HG03520 (cell line): ENCODE data around the gene GOLGA8S.
"Not testable (repeated sequence)": the region's sequence is repeated elsewhere in the genome, so short reads cannot be mapped to it uniquely, and the experiment has no call there.

Experiments used
- ATAC-seq: cut with Tn5 transposase; IDR thresholded peaks from one replicate; pipeline ENCODE4 v1.9.1; 2021; ENCODE audit warnings: mild to moderate bottlenecking, moderate library complexity; ENCODE audit not compliant: unreplicated experiment

The GOLGA8S gene, protein sequence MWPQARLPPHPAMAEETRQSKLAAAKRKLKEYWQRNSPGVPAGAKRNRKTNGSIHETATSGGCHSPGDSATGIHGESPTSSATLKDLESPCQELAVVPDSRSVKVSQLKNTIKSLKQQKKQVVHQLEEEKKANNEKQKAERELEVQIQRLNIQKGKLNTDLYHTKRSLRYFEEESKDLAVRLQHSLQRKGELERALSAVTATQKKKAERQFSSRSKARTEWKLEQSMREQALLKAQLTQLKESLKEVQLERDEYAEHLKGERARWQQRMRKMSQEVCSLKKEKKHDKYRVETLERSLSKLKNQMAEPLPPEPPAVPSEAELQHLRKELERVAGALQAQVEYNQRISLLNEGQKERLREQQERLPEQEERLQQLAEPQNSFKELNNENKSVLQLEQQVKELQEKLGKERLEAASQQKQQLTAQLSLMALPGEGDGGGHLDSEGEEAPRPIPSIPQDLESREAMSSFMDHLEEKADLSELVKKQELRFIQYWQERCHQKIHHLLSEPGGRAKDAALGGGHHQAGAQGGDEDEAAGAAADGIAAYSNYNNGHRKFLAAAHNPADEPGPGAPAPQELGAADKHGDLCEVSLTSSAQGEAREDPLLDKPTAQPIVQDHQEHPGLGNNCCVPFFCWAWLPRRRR

GRCh38 chr15:23354448-23354847 is at the start of gene GOLGA8S:
TSS of gene GOLGA8S (plus strand) at chr15:23354748. CDS start at chr15:23354810, 62 bp downstream.
- ATAC-seq = not testable (repeated sequence)

- ATAC-seq = not testable (repeated sequence)
These were observed 49.7 kb upstream of the GOLGA8S start for GRCh38 chr15:23304805-23305204.

- not testable (repeated sequence) for ATAC-seq
These were observed 48.6 kb upstream of the GOLGA8S start for GRCh38 chr15:23305921-23306320.

- ATAC-seq = not testable (repeated sequence)
These were observed 43.3 kb upstream of the GOLGA8S start for GRCh38 chr15:23311233-23311632.

DNA sequence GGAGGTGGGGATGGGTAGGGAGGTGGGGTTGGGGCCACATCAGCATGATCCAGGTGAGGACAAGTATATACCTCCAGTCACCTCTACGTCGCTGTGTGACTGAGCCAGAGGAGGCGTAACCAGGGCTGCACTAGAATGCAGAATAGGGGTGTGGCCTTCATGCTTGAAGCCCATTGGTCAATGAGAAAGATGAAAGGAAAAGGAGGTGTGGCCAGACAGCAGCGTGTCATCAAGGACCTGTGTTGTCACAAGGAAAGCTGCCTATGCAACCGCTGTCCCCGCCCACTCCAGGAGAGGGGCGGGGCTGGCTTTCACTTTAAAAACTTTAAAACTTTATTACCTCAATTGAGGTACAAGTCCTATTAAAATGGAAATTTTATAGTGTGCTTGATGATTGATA is 20.5 kb upstream of the GOLGA8S start, which contains the start of gene GOLGA6L26:
GOLGA6L26 (minus strand) TSS at position 101 of the 400 bp plus-strand sequence; CDS start at position 40, 61 bp downstream.
- ATAC-seq = not testable (repeated sequence)

- not testable (repeated sequence) for ATAC-seq
These were observed 8.1 kb downstream of the GOLGA8S start for GRCh38 chr15:23362622-23363021.

GRCh38 chr15:23364261-23364660 is 9.7 kb downstream of the GOLGA8S start:
- not testable (repeated sequence) for ATAC-seq

DNA sequence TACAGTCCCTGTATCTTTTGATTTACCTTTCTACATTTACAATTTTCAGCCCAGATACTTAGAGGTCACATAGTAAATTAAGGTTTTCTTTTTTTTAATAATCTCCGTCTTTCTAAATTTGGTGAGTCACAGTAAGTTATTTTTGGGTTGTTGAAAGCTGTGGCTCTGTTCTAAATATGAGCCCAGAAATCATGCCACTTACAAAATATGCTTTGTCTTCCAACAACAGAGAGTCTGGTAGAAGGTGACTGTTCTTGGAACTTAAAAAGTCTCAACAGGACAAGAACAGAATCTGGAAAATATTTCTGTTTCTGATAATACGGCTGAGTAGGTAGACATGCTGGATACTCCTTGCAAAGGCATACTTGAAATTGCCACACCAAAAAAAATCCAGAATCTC is 16.0 kb downstream of the GOLGA8S start:
- no peak for ATAC-seq

DNA sequence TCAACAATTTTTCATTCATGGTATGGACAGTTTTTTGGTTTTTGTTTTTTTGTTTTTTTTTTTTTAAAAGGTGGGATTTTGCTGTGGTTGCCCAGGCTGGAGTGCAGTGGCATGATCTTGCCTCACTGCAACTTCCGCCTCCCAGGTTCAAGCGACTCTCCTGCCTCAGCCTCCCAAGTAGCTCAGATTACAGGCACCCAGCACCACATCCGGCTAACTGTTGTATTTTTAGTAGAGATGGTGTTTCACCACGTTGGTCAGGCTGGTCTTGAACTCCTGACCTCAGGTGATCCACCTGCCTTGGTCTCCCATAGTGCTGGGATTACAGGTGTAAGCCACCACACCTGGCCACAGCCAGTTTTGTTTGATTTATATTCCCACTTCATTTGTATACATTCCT is 16.6 kb downstream of the GOLGA8S start:
- ATAC-seq = not testable (repeated sequence)

- not testable (repeated sequence) for ATAC-seq
These were observed 17.3 kb downstream of the GOLGA8S start for GRCh38 chr15:23371868-23372267.

DNA sequence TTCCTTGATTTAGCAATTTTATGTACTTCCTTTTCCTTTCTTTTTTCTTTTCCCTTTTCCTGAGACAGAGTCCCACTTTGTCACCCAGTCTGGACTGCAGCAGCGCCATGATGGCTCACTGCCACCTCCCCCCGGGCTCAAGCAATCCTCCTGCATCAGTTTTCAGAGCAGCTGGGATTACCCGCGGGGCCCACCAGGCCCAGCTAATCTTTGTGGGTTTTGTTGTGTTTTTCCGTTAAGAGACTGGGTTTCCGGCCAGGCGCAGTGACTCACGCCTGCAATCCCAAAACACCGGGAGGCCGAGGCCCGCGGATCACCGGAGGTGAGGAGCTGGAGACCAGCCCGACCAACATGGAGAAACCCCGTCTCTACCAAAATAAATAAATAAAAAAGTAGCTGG is 17.7 kb downstream of the GOLGA8S start:
- ATAC-seq = no peak

DNA sequence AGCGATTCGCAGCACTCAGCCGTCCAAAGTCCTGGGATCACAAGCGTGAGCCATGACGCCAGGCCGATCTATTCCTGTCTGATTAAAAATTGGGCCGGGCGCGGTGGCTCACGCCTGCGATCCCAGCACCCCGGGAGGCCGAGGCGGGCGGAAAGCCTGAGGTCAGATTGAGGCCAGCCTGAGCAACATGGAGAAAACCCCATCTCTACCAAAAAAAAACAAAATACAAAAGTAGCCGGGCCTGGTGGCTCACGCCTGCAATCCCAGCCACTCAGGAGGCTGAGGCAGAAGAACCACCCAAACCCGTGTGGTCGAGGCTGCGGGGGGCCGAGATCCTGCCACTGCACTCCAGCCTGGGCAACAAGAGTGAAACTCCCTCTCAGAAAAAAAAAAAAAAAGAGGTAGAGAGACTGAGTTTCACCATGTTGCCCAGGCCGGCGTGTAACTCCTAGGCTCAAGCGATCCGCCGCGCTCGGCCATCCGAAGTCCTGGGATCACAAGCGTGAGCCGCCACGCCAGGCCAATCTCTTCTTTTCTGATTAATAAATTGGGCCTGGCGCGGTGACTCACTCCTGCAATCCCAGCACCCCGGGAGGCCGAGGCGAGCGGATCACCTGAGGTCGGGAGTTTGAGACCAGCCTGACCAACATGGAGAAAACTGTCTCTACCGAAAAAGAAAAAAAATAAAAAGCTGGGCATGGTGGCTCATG is 18.5 kb downstream of the GOLGA8S start:
- not testable (repeated sequence) for ATAC-seq

GRCh38 chr15:23374226-23374625 is 19.7 kb downstream of the GOLGA8S start:
- ATAC-seq = not testable (repeated sequence)

GRCh38 chr15:23378946-23379345 is 24.4 kb downstream of the GOLGA8S start:
- ATAC-seq = not testable (repeated sequence)

DNA sequence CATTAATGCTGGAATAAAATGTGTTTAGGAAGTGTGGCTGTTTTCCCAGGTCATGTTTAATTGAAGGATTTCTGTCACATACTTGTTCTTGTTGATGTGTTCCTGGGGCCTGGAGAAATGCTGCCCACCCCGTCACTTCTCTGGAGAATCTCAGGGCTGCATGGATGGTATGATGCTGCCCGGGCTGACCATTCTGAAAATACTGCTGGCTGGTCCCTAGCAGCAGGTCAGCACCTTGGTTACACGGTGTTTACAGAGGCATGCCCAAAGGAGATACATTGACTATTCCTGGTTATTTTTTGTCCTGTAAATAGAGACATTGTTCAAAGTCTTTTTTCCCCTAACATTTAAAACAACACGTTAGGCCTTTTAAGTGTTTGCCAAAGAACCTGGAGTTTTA is 26.2 kb downstream of the GOLGA8S start:
- not testable (repeated sequence) for ATAC-seq

GRCh38 chr15:23381192-23381591 is 26.6 kb downstream of the GOLGA8S start:
- not testable (repeated sequence) for ATAC-seq

- ATAC-seq = no peak
These were observed 29.8 kb downstream of the GOLGA8S start for GRCh38 chr15:23384371-23384770.

GRCh38 chr15:23385886-23386430 is 31.4 kb downstream of the GOLGA8S start:
- no peak for ATAC-seq

- no peak for ATAC-seq
These were observed 33.2 kb downstream of the GOLGA8S start for GRCh38 chr15:23387621-23388190.

DNA sequence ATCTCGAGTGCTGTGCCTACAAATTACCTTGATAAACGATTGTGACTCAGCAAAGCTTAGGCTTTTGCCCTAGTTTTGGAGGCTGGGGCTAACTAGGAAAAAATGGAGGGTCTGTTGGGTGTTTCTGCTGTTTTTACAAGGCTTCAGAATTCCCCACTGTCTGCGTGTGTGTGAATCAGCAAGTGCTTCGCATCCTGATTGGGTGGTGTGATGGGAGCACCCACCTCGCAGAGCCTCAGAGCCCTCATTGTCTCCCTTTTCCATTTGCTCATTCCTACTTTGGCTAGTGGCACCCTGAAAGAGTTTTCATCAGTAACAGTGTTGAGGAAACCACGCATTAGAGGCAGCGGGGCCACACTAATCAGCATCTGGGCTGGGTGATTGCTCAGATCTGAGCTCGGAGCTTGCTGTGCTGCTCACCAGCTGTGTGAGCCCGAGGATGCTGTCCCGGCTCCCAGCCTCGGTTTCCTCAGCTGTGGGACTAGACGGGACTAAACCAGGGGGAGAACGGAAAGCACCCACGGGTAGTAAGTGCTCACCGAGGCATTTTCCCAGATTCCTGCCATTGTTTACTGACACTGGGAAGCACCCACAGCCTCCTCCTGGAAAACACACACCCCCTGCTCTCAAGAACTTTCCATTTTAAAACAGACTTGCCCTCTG is 40.6 kb downstream of the GOLGA8S start:
- ATAC-seq = no peak
